Lung (tissue), 12 donors: ENCODE measurements around the gene NBL1. TPM values are rescaled to one million over a fixed set of nuclear protein-coding genes. Genes with fewer than 3 reads are reported as not detected.

Source experiments
- ATAC-seq: fragments of 200-7000 bp; cut with Tn5 transposase; one replicate; pipeline ENCODE4 v1.9.1; 2020; ENCODE audit warnings: moderate number of reproducible peaks; ENCODE audit not compliant: insufficient read depth, low FRiP score
- DNase-seq, 3 donors: peaks; one replicate each; pipeline ENCODE4 v3.0.0-alpha.2; 2013 to 2017
- H3K27ac ChIP-seq, 2 donors: one replicate each; pipeline ENCODE4 v1.5.1; 2013; ENCODE audit warnings: mild to moderate bottlenecking in 2 of 2, moderate library complexity in 2 of 2, control low read depth in 1 of 2, inconsistent platforms in 1 of 2, low read depth in 1 of 2, low read length in 1 of 2
- H3K27me3 ChIP-seq, 3 donors: one replicate each; pipeline ENCODE4 v1.5.1; 2013; ENCODE audit warnings: low read length in 2 of 3; ENCODE audit not compliant: control insufficient read depth in 3 of 3, insufficient read depth in 3 of 3
- H3K36me3 ChIP-seq, 4 donors: one replicate each; pipeline ENCODE4 v1.5.1; 2013; ENCODE audit warnings: low read length in 4 of 4, mild to moderate bottlenecking in 1 of 4, moderate library complexity in 1 of 4; ENCODE audit not compliant: control insufficient read depth in 4 of 4, insufficient read depth in 4 of 4
- H3K4me1 ChIP-seq, 5 donors: one replicate each; pipeline ENCODE4 v1.5.1; 2013; ENCODE audit warnings: low read length in 5 of 5, mild to moderate bottlenecking in 2 of 5, moderate library complexity in 1 of 5; ENCODE audit not compliant: control insufficient read depth in 5 of 5, insufficient read depth in 5 of 5
- H3K4me3 ChIP-seq: one replicate; pipeline ENCODE4 v1.5.1; 2013; ENCODE audit warnings: mild to moderate bottlenecking, control low read depth, moderate library complexity
- H3K9ac ChIP-seq, 2 donors: one replicate each; pipeline ENCODE4 v1.5.1; 2013; ENCODE audit warnings: low read length in 2 of 2, control low read depth in 1 of 2; ENCODE audit not compliant: insufficient read depth in 1 of 2
- H3K9me3 ChIP-seq, 4 donors: one replicate each; pipeline ENCODE4 v1.5.1; 2013; ENCODE audit warnings: low read length in 3 of 4, mild to moderate bottlenecking in 1 of 4, moderate library complexity in 1 of 4; ENCODE audit not compliant: control insufficient read depth in 4 of 4, insufficient read depth in 3 of 4
- CTCF ChIP-seq: IDR thresholded peaks from 2 replicates; pipeline ENCODE4 v1.5.1; 2012; ENCODE audit warnings: mild to moderate bottlenecking; ENCODE audit errors: control extremely low read depth, extremely low read depth
- WGBS, 2 donors: extraction: QIAGEN DNeasy Blood & Tissue Kit; methylation state at CpG; one replicate each; pipeline ENCODE4 v1.1.7; 2013; 5-methylcytosine and 5-hydroxymethylcytosine counted together
- polyA plus RNA-seq, 2 donors: library from polyadenylated mRNA; stranded (reverse); fragments of 200-250 nt; gene quantifications; one replicate each; pipeline ENCODE4 v1.2.1, GENCODE V29; 2013
- total RNA-seq, 2 donors: library from RNA; depleted of rRNA in 1 of 2; stranded (reverse); fragments of >200 nt in 1 of 2; gene quantifications; one replicate each; pipeline ENCODE4 v1.2.1, GENCODE V29; 2014 to 2021
- donor health status: control.
- donor health status: control.
- donor health status: Bipolar disorder and iron deficiency.
- donor health status: healthy.
- donor health status: DM: yes; HTN: yes; CAD: no.

Gene NBL1
- total and polyA plus RNA-seq, 4 donors, result 48.0 to 133 (median 104) TPM

DNA sequence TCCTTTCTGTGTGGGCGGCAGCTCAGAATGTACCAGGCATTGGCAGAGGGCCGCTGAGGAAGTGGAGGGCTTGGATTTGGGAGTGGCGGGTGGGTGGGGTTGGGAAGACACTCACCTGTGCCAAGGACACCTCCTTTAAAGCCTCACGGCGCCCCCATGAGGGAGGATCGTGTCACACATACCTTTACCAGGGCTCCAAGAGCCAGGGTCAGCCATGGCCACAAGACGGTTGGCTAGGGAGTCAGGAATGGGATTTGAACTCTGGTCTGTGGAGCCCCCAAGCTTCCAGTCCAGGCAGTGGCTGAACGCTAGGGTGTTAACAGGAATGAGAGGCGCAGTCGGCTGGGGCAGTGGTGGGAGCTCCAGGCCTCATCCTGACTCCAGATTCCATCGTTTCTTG is 4.6 kb downstream of the NBL1 start:
- WGBS, 2 donors, result 63 to 68% methylated on average over 11 of the region's 11 CpGs
- Histone ChIP-seq H3K4me3 (no peak overlapping the region), H3K27me3 (no peaks in the 10 kb centered on the region), H3K9ac (no peak overlapping the region), H3K27ac (peak overlapping the region in 1 of 2 donors; percentile 50), H3K4me1 (peaks cover 0 to 36% (median 12%) of the 10 kb centered on the region in 5 donors), H3K36me3 (peaks cover 0 to 7% (median 0%) of the 10 kb centered on the region in 4 donors), H3K9me3 (no peaks in the 10 kb centered on the region)
- TF ChIP-seq CTCF, result no peak
- ATAC-seq, result no peak
- DNase-seq, result peak in 1 of 3 donors; percentile 46

- Histone ChIP-seq H3K4me3 (no peak overlapping the region), H3K4me1 (peaks cover 0 to 31% (median 12%) of the 10 kb centered on the region in 5 donors), H3K27me3 (no peaks in the 10 kb centered on the region), H3K9ac (no peak overlapping the region), H3K9me3 (no peaks in the 10 kb centered on the region), H3K27ac (peak overlapping the region in 1 of 2 donors; percentile 73), H3K36me3 (peaks cover 0 to 5% (median 0%) of the 10 kb centered on the region in 4 donors)
- 47 to 53% methylated on average over 11 to 12 of the region's 12 CpGs for WGBS, 2 donors
- no peak for DNase-seq
- no peak for ATAC-seq
- TF ChIP-seq CTCF, result no peak
These were observed 6.5 kb downstream of the NBL1 start for GRCh38 chr1:19650416-19651140.

DNA sequence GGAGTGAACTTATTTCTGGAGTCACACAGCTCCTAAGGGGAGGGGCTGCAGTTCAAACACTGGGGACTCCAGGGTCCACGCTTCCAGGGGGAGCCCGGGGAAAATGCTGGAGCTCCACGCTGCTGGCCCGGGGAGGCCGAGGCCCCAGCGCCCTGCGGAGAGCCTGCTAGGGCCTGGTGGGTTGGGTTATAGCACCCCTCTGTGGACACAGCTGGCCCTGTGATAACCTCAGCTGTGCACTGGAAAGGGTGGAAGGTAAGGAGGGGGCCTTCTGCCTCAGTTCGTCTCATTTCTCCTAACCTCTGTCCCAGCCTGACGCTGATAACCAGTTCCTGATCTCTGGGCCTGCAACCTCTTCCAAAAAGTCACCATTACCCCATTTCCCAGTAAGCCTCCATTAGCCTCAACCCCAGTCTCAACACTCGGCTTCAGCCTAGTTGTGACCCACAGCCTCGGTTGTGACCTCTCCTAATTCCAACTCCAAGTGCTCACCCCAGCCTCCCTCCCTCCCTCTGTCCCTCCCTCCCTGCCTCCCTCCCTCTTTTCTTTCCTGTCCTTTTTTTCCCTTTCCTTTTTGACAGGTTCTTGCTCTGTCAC is 7.1 kb downstream of the NBL1 start:
- Histone ChIP-seq H3K36me3 (peaks cover 0 to 10% (median 2%) of the 10 kb centered on the region in 4 donors), H3K4me3 (no peak overlapping the region), H3K27ac (peak overlapping the region in 1 of 2 donors; percentile 42), H3K4me1 (peaks cover 0 to 24% (median 12%) of the 10 kb centered on the region in 5 donors), H3K9me3 (no peaks in the 10 kb centered on the region), H3K9ac (no peak overlapping the region), H3K27me3 (no peaks in the 10 kb centered on the region)
- ATAC-seq (no peak), DNase-seq (peak; percentile 64 to 74 (median 64))
- TF ChIP-seq CTCF, result peak; percentile 55
- 25 to 31% methylated on average over 11 of the region's 11 CpGs for WGBS, 2 donors
